Activated naive CD4-positive, alpha-beta T cell treated with anti-CD3 and anti-CD28 coated beads, Interleukin-2, amount 50 U/mL, for 16 hours (primary cell): ENCODE measurements around the gene PRPF40B.
A peak's percentile ranks its signal among the peaks of the same experiment; 100 is the strongest.
"Not testable (repeated sequence)": the region's sequence is repeated elsewhere in the genome, so short reads cannot be mapped to it uniquely, and the experiment has no call there.

Experiments
- DNase-seq: peaks from one replicate; pipeline ENCODE4 v3.0.0-alpha.2; 2020

The PRPF40B gene

DNA sequence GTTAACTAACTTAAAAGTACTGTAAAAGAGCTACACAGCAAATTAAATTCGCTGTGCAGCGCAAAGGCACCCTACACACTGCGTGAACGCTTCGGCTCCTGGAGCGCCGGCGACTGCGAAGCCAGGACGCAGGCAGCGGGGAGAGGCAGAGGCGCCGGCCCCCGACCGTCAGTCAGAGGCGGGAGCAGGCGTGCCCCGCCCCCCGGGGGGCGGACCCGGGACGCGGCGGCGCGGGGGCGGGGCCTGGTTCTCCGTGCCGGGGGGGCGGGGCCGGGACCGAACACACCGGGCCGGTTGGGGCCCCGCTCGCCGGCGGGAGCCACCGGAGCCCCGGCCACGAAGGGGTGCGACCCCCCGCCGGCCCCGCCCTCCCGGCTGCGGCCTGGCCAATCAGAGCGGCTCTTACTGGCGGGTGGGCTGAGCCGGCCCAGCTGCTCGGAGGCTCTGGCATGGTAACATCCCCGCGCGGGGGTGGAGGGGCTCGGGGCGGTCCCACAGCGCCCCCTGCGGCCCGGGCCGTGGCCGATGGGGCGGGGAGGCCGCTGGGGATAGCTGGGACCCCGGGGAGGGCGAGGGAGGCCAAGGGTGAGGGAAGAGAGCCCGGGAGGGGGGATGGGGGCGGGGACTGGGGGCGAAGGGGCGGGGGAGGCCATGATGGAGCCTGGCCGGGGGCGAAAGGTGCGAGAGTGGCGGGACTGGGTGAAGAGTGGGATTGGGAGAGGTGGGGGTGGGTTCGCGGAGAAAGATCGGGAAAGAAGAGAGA lies at the start of gene PRPF40B:
Gene PRPF40B, plus strand, starts transcription at position 420 of the 763 bp plus-strand sequence. Its CDS starts 30 bp downstream, at position 450.
- peak; percentile 87 for DNase-seq

DNA sequence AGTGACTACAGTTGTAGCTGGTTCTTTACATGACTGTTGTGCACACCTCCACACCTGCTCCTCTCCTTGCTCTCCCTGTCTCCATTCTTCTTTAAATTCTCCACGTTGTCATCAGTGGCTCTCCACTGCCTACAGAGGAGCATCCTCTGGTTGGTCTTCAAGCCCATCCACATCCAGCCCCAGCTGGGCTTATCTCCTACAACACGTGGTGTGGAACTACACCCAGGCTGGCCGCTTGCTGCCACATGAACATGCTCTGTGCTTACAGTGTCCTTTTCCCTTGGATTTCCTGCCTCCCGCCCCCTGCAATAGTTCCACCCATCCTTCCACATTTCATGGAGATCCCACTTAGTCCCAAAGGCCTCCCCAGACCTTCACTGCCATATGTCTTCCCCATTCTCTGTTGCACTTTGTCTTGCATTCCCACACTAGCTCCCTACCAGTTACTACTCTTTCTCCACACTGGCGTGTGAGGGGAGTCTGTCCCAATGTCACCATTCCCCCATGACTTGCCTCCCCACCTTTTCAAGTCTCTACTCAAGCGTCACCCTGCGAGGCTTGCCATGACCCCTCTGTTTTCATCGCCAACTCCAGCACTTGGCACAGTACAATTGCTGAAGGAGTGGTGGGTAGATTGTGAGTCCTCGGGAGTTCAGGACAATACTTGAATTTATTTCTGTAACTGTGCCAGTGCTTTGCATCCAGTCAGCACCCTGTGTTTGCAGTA lies 45.6 kb upstream of the PRPF40B start:
- DNase-seq: no peak

DNA sequence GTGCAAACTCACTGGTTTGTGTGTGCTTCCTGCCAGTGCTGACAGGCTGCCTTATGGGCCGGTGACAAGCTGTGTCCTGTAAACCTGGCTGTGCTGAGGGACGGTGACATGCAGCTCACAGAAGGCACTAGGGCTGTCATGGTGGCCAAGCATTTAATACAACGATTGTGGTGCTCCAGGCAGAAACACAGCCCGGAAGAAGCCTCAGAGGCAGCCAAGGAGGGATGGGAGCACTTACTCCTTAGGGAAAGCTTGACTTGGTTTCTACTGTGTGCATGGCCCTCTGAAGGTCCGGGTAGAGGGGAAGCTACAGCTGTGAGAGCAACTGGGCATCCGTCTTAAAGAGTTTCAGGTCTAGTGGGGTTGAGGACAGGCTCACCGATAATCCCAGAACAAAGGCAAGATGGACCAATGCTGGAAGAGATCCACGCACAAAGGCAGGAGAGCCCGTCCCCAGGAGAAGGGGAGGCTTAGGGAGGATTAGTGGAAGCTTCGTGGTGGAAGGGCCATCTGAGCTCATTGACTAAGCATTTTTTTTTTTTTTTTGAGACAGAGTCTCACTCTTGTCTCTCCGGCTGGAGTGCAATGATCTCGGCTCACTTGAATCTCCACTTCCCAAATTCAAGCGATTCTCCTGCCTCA lies 44.8 kb upstream of the PRPF40B start:
- DNase-seq: no peak

DNA sequence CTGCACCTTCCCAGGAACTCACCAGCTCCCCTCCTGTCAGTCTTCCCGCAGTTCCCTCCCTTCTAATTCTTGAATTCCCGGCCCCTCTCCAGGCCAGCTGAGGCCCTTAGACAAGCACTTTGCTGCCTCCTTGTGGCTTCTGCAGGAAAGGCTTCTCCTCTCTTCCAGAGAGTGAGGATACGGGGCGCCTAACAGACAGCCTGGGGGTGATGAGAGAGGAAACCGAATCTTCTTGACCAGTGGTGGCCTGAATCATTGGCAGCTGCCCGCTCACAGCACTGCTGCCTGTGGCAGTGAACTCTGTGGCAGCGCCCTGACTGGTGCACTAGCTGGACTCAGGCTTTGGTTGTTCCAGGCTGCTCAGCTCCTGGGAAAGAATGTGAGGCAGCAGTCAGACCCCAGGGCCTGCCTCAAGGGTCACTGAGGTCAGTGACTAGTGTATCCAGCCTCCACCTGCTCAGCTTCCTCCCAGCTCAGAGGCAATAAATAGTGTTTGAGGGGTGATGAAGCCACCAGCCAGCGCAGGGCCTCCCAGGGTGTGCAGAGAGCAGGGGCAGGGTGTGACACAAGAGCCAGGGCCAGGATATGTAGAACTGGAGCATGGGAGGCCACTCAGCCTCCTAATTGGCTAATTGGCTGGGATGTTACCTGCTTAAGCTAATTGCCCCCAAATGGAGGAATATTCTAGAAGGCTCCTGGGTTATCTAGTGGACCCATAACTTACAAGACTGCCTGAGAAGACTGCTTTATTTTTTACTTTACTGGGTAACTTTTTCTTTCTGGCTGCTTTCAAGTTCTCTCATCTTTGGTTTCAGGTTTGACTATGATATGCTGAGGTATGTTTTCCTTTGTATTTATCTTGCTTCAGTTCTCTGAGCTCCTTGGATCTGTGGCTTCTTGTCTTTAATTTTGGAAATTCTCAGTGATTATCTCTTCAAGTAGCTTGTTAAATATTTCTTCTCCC lies 42.5 kb upstream of the PRPF40B start:
- DNase-seq: peak; percentile 44

DNA sequence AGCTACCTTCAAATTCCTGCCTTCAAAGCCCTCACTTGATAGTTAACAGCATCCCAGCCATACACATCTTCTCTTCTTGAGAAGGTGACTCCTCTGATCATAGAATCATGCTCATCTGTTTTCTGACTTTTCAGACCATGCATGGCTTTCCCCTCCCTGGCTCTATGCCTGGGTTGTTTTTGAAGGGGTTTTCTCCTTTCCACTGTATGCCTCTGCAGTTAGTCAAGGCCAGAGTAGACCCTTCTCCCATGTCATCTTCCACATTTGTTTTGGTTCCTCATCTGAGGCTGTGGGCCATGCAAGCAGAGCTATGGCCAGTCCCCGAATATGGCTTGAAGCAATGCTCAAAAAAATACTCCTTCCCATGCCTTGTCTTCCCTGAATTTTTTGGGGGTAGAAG lies 41.2 kb upstream of the PRPF40B start:
- DNase-seq: no peak

DNA sequence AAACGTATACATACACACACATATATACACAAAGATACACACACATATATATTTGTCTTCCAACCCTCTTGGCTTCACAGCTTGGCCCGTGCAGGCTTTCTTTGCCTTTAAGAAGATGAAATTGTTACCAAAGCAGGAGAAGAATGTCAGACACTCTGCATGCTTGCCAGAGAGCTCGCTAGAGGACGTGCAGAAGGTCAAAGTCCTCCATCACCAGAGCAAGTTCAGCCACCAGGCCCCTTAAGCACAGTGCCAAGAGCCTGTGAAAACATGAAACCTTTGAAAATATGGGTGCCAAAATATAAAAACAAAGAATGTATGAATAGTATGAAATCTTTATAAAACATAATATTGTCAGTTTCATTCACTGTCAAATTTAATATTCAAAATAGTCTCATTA lies 40.5 kb upstream of the PRPF40B start:
- no peak for DNase-seq

DNA sequence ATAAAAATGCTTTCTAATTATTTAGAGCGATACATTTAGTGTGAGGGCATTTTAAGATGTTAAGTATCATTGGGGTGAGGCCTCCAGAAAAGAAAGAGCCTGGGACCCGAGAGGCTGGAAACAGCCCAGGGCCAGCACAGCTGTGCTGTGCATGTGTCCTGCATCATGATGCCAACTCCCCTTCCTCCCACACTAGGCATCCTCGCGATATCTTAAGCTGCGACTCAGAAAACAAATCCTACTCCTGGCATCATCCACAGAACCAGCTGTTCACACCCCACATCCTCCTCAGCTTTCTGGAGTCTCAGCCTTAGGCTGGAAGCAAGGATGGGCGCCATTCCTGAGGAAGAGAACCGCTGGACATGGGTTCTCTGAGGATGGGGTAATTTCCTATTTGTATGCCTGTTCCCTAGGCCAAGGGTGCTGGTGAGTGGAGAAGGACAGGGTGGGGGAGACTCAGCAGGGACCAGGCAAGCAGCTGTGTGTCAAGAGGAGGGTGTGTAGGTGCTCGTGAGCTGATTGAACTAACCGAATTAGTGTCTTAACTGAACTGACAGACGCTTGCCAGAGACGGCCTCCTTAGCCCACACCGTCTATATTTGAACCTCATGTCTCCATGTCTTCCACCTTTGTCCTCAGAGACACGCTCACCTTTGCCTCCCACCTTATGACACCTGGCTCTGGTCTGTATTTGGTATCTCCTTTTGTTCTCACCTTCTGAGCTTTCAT lies 39.8 kb upstream of the PRPF40B start:
- no peak for DNase-seq

DNA sequence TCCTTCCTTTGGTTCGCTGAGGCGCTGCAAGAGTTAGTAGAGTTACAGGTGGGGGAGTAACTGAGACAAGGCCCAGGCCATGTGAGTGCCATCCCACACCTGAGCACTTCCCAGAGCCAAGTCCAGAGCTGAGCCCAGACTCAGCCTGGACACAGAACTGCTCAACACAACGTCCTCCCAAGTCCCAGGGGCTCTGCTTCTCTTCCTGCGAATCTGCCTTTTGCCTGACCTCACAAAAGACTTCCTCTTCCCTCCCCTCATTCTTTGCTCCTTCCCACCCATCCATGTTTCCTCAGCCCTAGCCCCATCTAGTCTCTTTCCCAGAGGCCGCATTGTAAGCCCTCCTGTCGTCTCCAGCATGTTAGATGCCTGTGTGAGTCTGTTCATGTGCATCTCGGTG lies 38.8 kb upstream of the PRPF40B start:
- no peak for DNase-seq

DNA sequence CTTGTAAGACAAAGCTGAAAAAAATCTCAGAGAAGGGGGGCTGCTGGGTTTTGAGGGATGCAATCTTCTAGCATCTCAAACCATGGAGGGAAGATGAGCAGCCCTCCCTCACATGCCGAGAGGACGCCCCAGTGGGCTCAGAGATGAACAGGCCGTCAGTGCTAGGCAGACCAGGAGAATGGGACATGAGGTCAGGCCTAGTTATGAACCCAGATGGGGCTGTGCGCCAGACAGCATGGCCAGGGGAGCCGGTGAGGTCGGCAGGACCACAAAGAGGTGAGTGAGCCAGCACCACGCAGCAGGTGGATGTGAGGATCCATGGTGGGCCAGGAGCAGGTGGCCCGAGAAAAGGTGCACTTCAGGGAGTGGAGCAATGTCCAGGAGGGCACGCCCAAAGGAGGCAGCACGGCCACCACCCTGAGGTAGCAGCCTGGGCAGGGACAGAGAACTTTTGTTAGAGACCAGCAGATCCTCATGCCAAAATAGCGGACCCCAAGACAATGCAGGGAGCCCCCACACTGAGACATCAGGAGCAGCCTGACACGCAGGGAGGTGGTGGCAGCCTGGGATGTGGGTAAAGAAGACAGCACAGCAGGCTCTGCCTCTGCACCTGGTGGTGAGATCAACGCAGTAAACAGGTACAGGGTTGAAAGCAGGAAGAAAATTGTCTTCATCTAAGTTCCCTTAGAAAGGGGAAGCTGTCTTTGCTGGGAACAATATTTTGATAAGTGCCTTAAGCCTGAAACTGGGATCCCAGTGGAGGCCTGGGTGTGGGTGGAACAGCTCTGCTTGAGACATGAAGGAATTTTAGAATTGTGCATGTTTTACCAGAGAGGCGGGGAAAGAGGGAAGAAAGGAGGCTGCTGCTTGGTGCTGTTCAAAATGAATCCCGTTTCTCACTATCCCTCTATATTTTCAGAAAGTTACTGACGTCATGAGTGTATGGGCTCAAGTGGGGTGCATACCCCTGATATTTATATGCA lies 37.6 kb upstream of the PRPF40B start:
- no peak for DNase-seq

DNA sequence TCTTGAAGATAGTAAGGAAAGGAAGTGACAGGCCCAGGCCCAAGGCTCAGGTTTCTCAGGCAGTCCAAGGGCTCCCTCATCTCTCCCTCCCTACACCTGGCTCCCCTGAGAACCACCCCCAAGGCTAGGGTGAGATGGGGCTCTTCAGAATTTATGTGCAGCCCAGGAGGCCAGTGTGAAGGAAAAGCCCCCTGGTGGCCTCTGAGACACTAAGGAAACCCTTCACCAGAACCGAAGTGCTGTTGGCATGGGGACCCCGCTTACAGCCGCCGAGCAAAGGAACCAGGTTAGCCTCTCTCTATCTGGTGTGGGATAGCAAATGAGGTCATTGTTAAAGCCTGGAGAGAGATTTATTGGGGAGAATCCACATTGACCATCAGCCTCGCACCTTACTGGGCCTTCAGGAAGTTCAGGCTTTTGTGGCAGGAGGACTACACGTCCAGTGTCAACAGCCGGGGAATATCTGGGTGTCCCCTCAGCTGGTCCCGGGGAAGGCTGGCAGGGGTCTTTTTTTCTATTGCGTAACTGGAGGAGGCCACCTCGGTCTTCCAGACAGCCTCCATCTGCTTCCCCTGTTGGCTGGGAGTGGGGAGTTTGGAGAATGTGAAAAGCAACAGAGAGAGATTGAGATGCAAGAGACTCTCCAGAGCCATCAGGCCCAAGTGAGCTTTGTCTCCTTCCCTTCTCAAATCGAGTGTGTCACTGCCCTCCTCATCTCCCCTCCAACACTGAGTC lies 36.0 kb upstream of the PRPF40B start:
- DNase-seq: no peak

DNA sequence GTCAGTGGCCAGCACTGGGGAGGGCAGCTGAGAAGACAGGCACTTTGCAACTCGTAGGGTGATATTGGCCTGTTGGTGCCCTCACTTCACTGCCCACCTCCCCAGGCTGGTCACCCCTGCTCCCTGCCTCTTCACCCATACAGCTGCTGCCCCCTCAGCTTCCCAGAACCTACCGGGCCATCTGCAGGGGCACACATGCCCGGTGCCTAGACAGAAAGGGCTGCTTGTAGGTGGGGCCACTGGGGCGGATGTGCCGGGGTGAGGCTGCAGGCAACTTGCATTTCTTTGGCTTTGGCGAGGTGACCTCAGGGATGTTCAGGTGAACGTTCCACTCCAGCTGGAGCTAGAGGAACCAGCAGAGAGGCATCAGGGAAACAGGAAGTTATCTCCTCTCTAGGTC lies 35.1 kb upstream of the PRPF40B start:
- DNase-seq: no peak

DNA sequence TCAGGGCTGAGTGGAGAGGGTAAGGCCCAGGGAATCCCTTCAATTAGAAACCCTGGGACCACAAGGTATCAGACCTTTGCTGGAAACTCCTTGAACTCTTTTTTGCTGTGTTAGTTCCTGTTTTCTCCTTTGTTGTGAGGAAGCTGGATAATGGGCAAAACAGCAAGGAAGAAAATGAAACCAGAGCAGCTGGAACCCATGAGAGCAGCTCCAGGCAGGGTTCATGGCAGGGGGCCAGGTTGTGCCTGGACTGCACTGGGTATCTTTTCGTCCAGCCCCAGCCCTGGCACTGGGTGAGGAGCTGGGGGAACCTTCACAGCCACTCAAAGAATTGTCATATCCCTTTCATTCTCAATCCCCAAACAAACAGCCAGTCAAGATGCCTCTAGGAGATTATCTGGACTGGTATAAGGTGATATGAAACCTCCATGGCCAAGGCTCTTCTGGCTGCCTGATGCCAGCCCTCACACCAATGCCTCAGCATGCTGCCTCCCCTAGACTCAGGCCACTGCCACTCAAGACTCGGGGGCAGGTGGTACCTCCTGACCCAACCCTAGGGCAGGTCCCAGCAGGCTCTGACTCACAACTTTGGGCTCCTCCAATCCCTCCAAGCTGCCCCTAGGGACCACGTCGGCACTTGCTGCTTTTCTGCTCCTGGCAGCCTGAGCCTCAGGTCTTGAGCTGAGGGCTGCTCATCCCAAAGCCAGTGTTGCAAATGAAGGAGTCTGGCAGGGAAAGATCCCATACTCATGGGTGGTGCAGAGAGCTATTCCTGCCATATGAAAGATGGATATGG lies 34.4 kb upstream of the PRPF40B start:
- no peak for DNase-seq

DNA sequence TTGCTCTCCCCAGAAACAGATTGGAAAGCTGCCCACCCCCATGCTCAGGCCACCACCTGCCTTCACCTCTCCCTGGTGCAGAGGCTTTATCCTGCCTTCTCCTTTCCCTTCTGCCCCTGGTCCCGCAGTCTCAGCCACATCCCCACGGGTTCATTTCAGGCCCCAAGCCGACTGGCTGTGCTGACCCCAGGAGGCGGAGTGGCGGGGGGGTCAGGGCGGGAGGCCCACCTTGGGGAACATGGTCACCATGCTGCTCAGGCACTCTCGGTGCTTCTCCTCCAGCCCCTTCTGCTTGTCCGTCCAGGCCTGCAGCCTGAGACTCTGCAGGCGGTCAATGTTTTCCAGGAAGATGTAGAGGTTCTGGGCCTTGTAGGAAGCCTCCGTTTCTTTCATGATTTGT lies 24.8 kb upstream of the PRPF40B start:
- DNase-seq: no peak

DNA sequence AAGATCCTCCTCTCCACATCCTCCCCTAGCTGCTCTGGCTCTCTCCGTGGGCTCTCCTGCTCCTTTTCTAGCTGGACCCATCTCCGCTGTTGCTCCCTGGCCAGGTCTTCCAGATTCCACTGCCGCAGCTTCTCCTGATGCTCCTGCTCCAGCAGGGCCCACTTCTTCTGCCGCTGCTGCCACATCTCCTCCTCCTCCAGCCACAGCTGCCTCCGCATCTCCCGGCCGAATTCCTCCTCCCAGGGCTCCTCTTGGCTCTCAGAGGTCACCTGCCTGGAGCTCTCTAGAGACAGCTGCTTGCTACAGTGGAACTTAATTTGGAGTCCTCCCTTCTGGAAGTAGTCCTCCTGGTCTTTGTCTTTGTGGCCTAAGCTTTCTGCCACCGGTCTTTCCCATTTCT lies 23.4 kb upstream of the PRPF40B start:
- no peak for DNase-seq

DNA sequence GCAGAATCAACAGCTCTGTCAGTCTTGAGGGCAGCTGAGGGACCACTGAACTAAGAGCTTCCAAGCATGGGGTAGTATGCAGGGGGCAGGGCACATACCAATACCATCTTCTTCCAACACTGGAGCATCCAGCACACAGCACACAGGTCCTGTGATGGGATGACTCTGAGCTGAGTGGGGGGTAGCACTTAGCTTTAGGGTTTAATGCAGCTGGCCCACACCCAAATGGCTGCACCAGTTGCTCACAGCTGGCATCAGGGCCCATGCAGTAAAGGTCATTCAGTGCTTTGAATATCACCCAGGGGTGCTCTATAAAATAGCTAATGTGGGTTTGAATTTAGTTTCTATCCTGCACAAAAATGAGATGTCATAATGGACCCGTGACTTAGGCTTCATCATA lies 19.6 kb upstream of the PRPF40B start:
- no peak for DNase-seq

DNA sequence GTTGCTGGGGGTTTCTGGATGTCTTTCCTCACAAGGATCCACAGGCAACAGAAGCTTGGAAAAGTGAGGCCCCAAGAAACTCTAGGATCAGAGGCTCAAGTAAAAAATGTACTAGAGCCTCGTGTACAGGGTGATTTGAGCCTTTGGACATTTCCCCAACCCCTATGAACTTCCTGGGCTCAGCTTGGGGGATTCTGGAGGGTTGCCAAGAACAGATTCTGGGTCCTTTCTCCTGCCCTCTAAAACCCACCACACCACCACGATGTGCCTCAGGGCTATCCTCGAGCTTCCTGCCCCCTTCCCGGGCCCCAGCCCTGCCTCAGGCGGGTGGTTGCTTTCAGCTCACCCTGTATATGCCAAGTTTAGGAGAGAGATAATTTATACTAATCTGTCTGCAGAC lies 18.5 kb upstream of the PRPF40B start:
- no peak for DNase-seq

DNA sequence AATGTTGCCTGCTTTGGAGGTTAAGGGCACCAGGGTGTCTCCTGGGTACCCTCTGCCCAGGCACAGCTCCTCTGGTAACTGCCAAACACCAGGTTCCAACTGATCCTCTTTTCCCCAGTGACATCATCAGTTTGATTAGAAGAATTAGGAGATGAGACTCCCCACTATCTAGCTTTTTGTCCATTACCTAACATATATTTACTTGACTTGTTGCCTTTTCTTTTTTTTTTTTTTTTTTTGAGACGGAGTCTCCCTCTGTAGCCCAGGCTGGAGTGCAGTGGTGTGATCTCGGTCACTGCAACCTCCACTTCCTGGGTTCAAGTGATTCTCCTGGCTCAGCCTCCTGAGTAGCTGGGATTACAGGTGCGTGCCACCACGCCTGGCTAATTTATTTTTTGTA lies 17.8 kb upstream of the PRPF40B start, which contains the start of gene FAM186B:
Gene FAM186B, minus strand, starts transcription at position 101 of the 400 bp plus-strand sequence. CDS start 162 bp downstream, outside the sequence.
- not testable (repeated sequence) for DNase-seq

DNA sequence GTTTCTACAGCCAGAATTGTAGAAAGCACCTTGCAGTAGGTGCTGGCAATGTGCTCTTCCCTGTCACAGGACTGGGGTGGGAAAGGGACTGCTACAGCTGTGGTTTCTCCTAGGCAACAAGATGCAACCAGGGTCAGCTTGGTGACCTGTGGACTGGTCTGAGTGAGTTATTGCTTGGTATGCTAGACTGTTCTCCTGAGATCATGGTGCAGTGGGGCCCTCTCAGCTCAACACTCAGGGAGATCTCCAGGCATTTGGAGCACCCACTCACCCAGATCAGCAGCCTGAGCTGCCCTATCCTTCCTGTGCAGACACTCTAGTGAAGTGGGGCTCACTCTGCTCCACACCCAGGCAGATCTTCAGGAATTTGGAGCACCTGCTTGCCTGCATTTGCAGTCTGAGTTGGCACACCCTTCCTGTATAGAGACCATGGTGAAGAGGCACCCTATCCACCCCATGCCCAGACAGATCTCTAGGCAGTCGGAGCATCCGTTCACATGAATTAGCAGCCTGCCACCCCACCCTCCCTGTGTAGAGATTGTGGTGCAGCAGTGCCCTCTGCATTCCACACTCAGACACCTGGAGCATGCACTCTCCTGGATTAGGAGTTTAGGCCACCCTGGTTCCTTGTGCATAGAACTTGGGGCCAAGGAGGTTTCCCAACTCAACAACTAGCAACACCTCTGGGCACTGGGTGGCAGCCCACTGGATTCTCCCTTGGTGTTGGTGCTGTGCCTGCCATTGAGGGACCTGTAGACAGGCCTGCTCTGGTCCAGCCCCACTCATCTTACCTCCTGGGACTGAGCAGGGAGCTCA lies 14.1 kb upstream of the PRPF40B start:
- DNase-seq: no peak
